ENCODE data around the gene WASF2. TPM values are rescaled to one million over a fixed set of nuclear protein-coding genes. Genes with fewer than 3 reads are reported as not detected.

WASF2 gene
- total and polyA plus RNA-seq, 2 of the 8 experiments (the other 6 are each of a cell fraction or from before 2014, with no cell fraction given): 32.1 to 86.6 TPM

DNA sequence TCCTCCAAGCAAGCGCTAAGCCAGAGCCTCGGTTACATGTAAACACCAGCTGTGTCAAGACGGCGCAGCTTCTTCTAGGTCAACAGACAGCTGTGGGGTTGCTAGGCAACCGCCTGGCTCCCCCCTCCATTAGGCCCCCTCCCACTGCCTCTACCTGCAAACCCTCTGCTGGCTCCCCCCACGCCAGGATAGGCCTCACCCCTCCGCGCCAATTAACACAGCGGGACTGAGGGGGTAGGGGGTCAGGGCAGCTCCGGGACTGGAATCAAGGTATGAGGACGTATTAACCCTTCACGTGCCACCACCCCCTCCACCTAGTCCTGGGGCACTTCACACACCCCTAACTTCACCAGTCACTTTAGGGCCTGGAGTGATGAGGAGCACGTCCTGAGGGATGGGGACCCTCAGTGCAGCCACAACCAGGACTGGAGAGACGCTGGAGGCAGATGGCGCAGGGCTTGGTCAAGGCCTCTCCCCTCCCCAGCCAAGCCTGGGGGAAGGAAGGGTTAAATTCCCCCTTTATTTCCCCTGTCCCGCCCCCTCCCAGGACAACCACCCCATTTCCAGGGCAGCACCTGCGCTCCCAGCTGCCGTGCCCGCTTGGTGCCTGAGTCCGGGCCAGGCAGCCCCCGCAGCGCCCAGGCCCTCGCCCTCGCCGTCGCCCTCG, 37.4 kb upstream of the WASF2 start:
- peak overlapping the region; percentile 73 to 95 for H3K4me2 ChIP-seq (ENCODE audit: insufficient read depth in 1 of 2, low read depth in 2 of 2, low read length in 2 of 2)
- ChIA-PET CTCF (ENCODE audit: partially characterized antibody) (interaction anchor here (0.7 to 8.6 kb wide), 9 partner anchors 25 to 125 kb away, joined by 3 to 110 read pairs (median 4); partner anchors contain the start of gene AHDC1), POLR2A (ENCODE audit: partially characterized antibody) (interaction anchor here (0.7 to 3.7 kb wide), 21 partner anchors 9 to 221 kb away, joined by 3 to 26 read pairs (median 4); partner anchors contain the start of genes AHDC1 and WASF2)
- no peak for TF ChIP-seq SRF (IDR thresholded peaks at IDR 0.05; ENCODE audit: low read depth, low read length)
- no peak for TF ChIP-seq KDM1A (IDR thresholded peaks at IDR 0.05; ENCODE audit: borderline replicate concordance, low read length)
- TF ChIP-seq YY1 (IDR thresholded peaks at IDR 0.05; ENCODE audit: low read depth, low read length): peak; percentile 42; the same call in 1 of the 2 replicates
- TF ChIP-seq SIRT6 (IDR thresholded peaks at IDR 0.05; ENCODE audit: low read length): no peak
- TF ChIP-seq MAFK (IDR thresholded peaks at IDR 0.05; ENCODE audit: low read depth, low read length): no peak
- TF ChIP-seq, protein P1, sequence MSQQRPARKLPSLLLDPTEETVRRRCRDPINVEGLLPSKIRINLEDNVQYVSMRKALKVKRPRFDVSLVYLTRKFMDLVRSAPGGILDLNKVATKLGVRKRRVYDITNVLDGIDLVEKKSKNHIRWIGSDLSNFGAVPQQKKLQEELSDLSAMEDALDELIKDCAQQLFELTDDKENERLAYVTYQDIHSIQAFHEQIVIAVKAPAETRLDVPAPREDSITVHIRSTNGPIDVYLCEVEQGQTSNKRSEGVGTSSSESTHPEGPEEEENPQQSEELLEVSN (IDR thresholded peaks at IDR 0.05): no peak
- peak; percentile 89 to 98; a peak in 3 of 4 replicates for TF ChIP-seq SIN3A (conservative IDR thresholded peaks at IDR 0.05 in 1 of 2, IDR thresholded peaks at IDR 0.05 in 1 of 2; ENCODE audit: low read depth in 1 of 2, low read length in 2 of 2)
- TF ChIP-seq CBX5 (IDR thresholded peaks at IDR 0.05; ENCODE audit: low read depth, low read length): no peak
- peak; percentile 25; the same call in 1 of the 2 replicates for TF ChIP-seq TBP (IDR thresholded peaks at IDR 0.05; ENCODE audit: low read depth, low read length)
- peak in 1 of 2 experiments; percentile 10; a peak in 2 of 3 replicates for TF ChIP-seq POLR2A (IDR thresholded peaks at IDR 0.05; ENCODE audit: control extremely low read depth in 1 of 2, low read depth in 2 of 2, low read length in 2 of 2)
- peak; percentile 78 for TF ChIP-seq NANOG (IDR thresholded peaks at IDR 0.05; ENCODE audit: insufficient read depth, low read depth, low read length, poor library complexity, severe bottlenecking)
- TF ChIP-seq BCL11A (IDR thresholded peaks at IDR 0.05; ENCODE audit: low read depth in 2 of 2, low read length in 2 of 2): no peak

More for the DNA sequence above, 37.4 kb upstream of the WASF2 start:
- Histone ChIP-seq H4K5ac (ENCODE audit: insufficient read length, low read depth, low read length) (peak overlapping the region; percentile 97), H3K79me1 (ENCODE audit: low read depth, low read length) (no peaks in the 10 kb centered on the region), H2AK5ac (ENCODE audit: low read depth, low read length) (no peak overlapping the region), H2BK120ac (replicated peaks; ENCODE audit: low read depth, low read length) (no peak overlapping the region), H3K4me1 (replicated peaks in 1 of 4; ENCODE audit: control insufficient read depth in 3 of 4, insufficient read depth in 4 of 4, low read length in 3 of 4) (peaks cover 12 to 54% (median 42%) of the 10 kb centered on the region in 4 experiments), H3K14ac (ENCODE audit: insufficient read length) (no peak overlapping the region), H3K23ac (ENCODE audit: insufficient read length) (no peak overlapping the region), H2BK20ac (ENCODE audit: low read length) (no peak overlapping the region), H3K9ac (replicated peaks in 1 of 4; ENCODE audit: extremely low read depth in 1 of 4, low read depth in 3 of 4, low read length in 3 of 4) (peak overlapping the region in 2 of 4 experiments; percentile 15 to 59; a peak in 3 of 7 replicates), H4K20me1 (replicated peaks in 1 of 2; ENCODE audit: control insufficient read depth in 1 of 2, insufficient read depth in 2 of 2, low read length in 2 of 2) (peaks cover 0 to 4% of the 10 kb centered on the region in 2 experiments), H2BK15ac (ENCODE audit: low read length) (peak overlapping the region; percentile 93; the same call in 1 of the 2 replicates), H2BK5ac (ENCODE audit: low read depth, low read length) (peak overlapping the region; percentile 94), H4K8ac (ENCODE audit: extremely low read depth, insufficient read depth, low read length) (peak overlapping the region; percentile 72), H3K23me2 (ENCODE audit: low read depth, low read length) (peaks cover 23% of the 10 kb centered on the region), H3K79me2 (ENCODE audit: control insufficient read depth in 1 of 2, insufficient read depth in 2 of 2, low read length in 2 of 2) (no peaks in the 10 kb centered on the region), H2AFZ (ENCODE audit: low read length) (no peak overlapping the region), H3K27me3 (replicated peaks in 1 of 4; ENCODE audit: control insufficient read depth in 3 of 4, extremely low read depth in 1 of 4, insufficient read depth in 3 of 4, low read length in 3 of 4) (no peaks in the 10 kb centered on the region), H2BK12ac (ENCODE audit: low read depth, low read length) (peak overlapping the region; percentile 72; the same call in 1 of the 2 replicates), H3K36me3 (ENCODE audit: control insufficient read depth in 2 of 4, insufficient read depth in 4 of 4, low read length in 3 of 4) (no peaks in the 10 kb centered on the region), H3K4ac (replicated peaks; ENCODE audit: insufficient read length, low read depth, low read length) (no peak overlapping the region), H3K9me3 (ENCODE audit: insufficient read depth in 2 of 2, low read depth in 1 of 2, low read length in 1 of 2) (no peaks in the 10 kb centered on the region), H3K56ac (replicated peaks; ENCODE audit: insufficient read length, low read depth, low read length) (no peak overlapping the region), H3K27ac (ENCODE audit: low read depth, low read length) (peak overlapping the region; percentile 69; the same call in 1 of the 2 replicates), H4K91ac (replicated peaks; ENCODE audit: insufficient read length, low read length) (peak overlapping the region; percentile 96), H3K18ac (ENCODE audit: extremely low read depth, low read length) (peak overlapping the region; percentile 89), H3K4me3 (ENCODE audit: extremely low read depth in 1 of 4, insufficient read depth in 2 of 4, low read depth in 3 of 4, low read length in 4 of 4) (peak overlapping the region; percentile 33 to 64 (median 47))
- FAIRE-seq (no peak), DNase-seq (ENCODE audit: low read depth in 1 of 2, low spot score in 2 of 2) (peak; percentile 80 to 94)
- 6% methylated on average over 26 of the region's 27 CpGs; no CpG with 5 or more reads in 1 of the 2 experiments for WGBS, 2 experiments (ENCODE audit: extremely low coverage in 1 of 2, insufficient coverage in 1 of 2, insufficient read length in 1 of 2, insufficient replicate concordance in 2 of 2, low coverage in 1 of 2, low lambda C conversion rate in 2 of 2, missing lambda C conversion rate in 1 of 2)

Measured in H1 (cell line).